Measurements from ENCODE around the gene STMN3.

Gene STMN3

GRCh38 chr20:63648190-63648589 lies 5.0 kb downstream of the STMN3 start:
- Histone ChIP-seq H3K27ac (ENCODE audit: insufficient read depth in 1 of 2, low read depth in 1 of 2, low read length in 2 of 2, poor library complexity in 1 of 2, severe bottlenecking in 2 of 2) (no peak overlapping the region), H3K4me1 (ENCODE audit: control extremely low read depth in 1 of 4, control insufficient read depth in 4 of 4, insufficient read depth in 4 of 4, low read length in 3 of 4) (peaks cover 0 to 21% (median 14%) of the 10 kb centered on the region in 4 experiments), H3K4me3 (ENCODE audit: control insufficient read depth in 1 of 7, extremely low read depth in 1 of 7, insufficient read depth in 4 of 7, low read depth in 2 of 7, low read length in 6 of 7) (no peak overlapping the region), H3K27me3 (replicated peaks in 2 of 5; ENCODE audit: control insufficient read depth in 4 of 5, insufficient read depth in 5 of 5, low read length in 4 of 5) (no peaks in the 10 kb centered on the region), H3K9me3 (ENCODE audit: control extremely low read depth in 1 of 5, control insufficient read depth in 4 of 5, insufficient read depth in 2 of 5, low read depth in 1 of 5, low read length in 4 of 5) (no peaks in the 10 kb centered on the region), H3K36me3 (ENCODE audit: control insufficient read depth in 4 of 4, insufficient read depth in 4 of 4, low read length in 3 of 4) (peaks cover 0 to 20% (median 8%) of the 10 kb centered on the region in 4 experiments)
- DNase-seq, result no peak
- 80% methylated on average over 1 of the region's 6 CpGs for WGBS (ENCODE audit: insufficient coverage)
- POLR2A ChIA-PET, result no interaction called here
- CTCF ChIA-PET, result interaction anchor here (1.0 kb wide), 1 partner anchor 9 kb away, joined by 3 read pairs; no protein-coding TSS in a partner anchor

GRCh38 chr20:63645218-63645617 lies 8.0 kb downstream of the STMN3 start:
- Histone ChIP-seq H3K9me3 (ENCODE audit: control extremely low read depth in 1 of 5, control insufficient read depth in 4 of 5, insufficient read depth in 2 of 5, low read depth in 1 of 5, low read length in 4 of 5) (no peaks in the 10 kb centered on the region), H3K36me3 (ENCODE audit: control insufficient read depth in 4 of 4, insufficient read depth in 4 of 4, low read length in 3 of 4) (peaks cover 0 to 20% (median 8%) of the 10 kb centered on the region in 4 experiments), H3K4me1 (ENCODE audit: control extremely low read depth in 1 of 4, control insufficient read depth in 4 of 4, insufficient read depth in 4 of 4, low read length in 3 of 4) (peaks cover 0 to 22% (median 18%) of the 10 kb centered on the region in 4 experiments), H3K27ac (ENCODE audit: insufficient read depth in 1 of 2, low read depth in 1 of 2, low read length in 2 of 2, poor library complexity in 1 of 2, severe bottlenecking in 2 of 2) (no peak overlapping the region), H3K27me3 (replicated peaks in 2 of 5; ENCODE audit: control insufficient read depth in 4 of 5, insufficient read depth in 5 of 5, low read length in 4 of 5) (no peaks in the 10 kb centered on the region), H3K4me3 (ENCODE audit: control insufficient read depth in 1 of 7, extremely low read depth in 1 of 7, insufficient read depth in 4 of 7, low read depth in 2 of 7, low read length in 6 of 7) (no peak overlapping the region)
- no peak for DNase-seq
- whole genome bisulfite sequencing (ENCODE audit: insufficient coverage), result 80% methylated on average over 4 of the region's 4 CpGs
- CTCF ChIA-PET, result interaction anchor here (0.5 to 1.0 kb wide), 2 partner anchors 11 to 141 kb away, joined by 3 to 5 read pairs; no protein-coding TSS in a partner anchor
- POLR2A ChIA-PET, result no interaction called here

GRCh38 chr20:63643946-63644345 lies 9.3 kb downstream of the STMN3 start:
- no peak overlapping the region for H3K4me3 ChIP-seq (ENCODE audit: control insufficient read depth in 1 of 7, extremely low read depth in 1 of 7, insufficient read depth in 4 of 7, low read depth in 2 of 7, low read length in 6 of 7)
- ChIA-PET CTCF (interaction anchor here (1.4 kb wide), 1 partner anchor 107 kb away, joined by 3 read pairs; the partner anchor contains the start of gene PTK6), POLR2A (no interaction called here)
- WGBS (ENCODE audit: insufficient coverage), result 99% methylated on average over 12 of the region's 15 CpGs
- H3K36me3 ChIP-seq (ENCODE audit: control insufficient read depth in 4 of 4, insufficient read depth in 4 of 4, low read length in 3 of 4), result peaks cover 0 to 18% (median 8%) of the 10 kb centered on the region in 4 experiments
- H3K9me3 ChIP-seq (ENCODE audit: control extremely low read depth in 1 of 5, control insufficient read depth in 4 of 5, insufficient read depth in 2 of 5, low read depth in 1 of 5, low read length in 4 of 5), result no peaks in the 10 kb centered on the region
- DNase-seq, result no peak
- H3K27me3 ChIP-seq (replicated peaks in 2 of 5; ENCODE audit: control insufficient read depth in 4 of 5, insufficient read depth in 5 of 5, low read length in 4 of 5), result no peaks in the 10 kb centered on the region
- H3K4me1 ChIP-seq (ENCODE audit: control extremely low read depth in 1 of 4, control insufficient read depth in 4 of 4, insufficient read depth in 4 of 4, low read length in 3 of 4), result peaks cover 0 to 34% (median 30%) of the 10 kb centered on the region in 4 experiments
- no peak overlapping the region for H3K27ac ChIP-seq (ENCODE audit: insufficient read depth in 1 of 2, low read depth in 1 of 2, low read length in 2 of 2, poor library complexity in 1 of 2, severe bottlenecking in 2 of 2)

- no peaks in the 10 kb centered on the region for H3K27me3 ChIP-seq (replicated peaks in 2 of 5; ENCODE audit: control insufficient read depth in 4 of 5, insufficient read depth in 5 of 5, low read length in 4 of 5)
- WGBS (ENCODE audit: insufficient coverage), result 100% methylated on average over 7 of the region's 10 CpGs
- H3K27ac ChIP-seq (ENCODE audit: insufficient read depth in 1 of 2, low read depth in 1 of 2, low read length in 2 of 2, poor library complexity in 1 of 2, severe bottlenecking in 2 of 2), result no peak overlapping the region
- H3K36me3 ChIP-seq (ENCODE audit: control insufficient read depth in 4 of 4, insufficient read depth in 4 of 4, low read length in 3 of 4), result peaks cover 0 to 14% (median 8%) of the 10 kb centered on the region in 4 experiments
- POLR2A ChIA-PET, result no interaction called here
- H3K9me3 ChIP-seq (ENCODE audit: control extremely low read depth in 1 of 5, control insufficient read depth in 4 of 5, insufficient read depth in 2 of 5, low read depth in 1 of 5, low read length in 4 of 5), result no peaks in the 10 kb centered on the region
- no peak overlapping the region for H3K4me3 ChIP-seq (ENCODE audit: control insufficient read depth in 1 of 7, extremely low read depth in 1 of 7, insufficient read depth in 4 of 7, low read depth in 2 of 7, low read length in 6 of 7)
- DNase-seq, result no peak
- H3K4me1 ChIP-seq (ENCODE audit: control extremely low read depth in 1 of 4, control insufficient read depth in 4 of 4, insufficient read depth in 4 of 4, low read length in 3 of 4), result peaks cover 0 to 36% (median 33%) of the 10 kb centered on the region in 4 experiments
- CTCF ChIA-PET, result interaction anchor here (1.4 to 2.5 kb wide), 2 partner anchors 9 to 106 kb away, joined by 3 to 17 read pairs; partner anchors contain the start of genes PTK6 and STMN3
Observed at GRCh38 chr20:63643499-63643898, 9.7 kb downstream of the STMN3 start.

GRCh38 chr20:63642527-63643247 lies 10.5 kb downstream of the STMN3 start:
- no peak for DNase-seq
- Histone ChIP-seq H3K27ac (ENCODE audit: insufficient read depth in 1 of 2, low read depth in 1 of 2, low read length in 2 of 2, poor library complexity in 1 of 2, severe bottlenecking in 2 of 2) (no peak overlapping the region), H3K9me3 (ENCODE audit: control extremely low read depth in 1 of 5, control insufficient read depth in 4 of 5, insufficient read depth in 2 of 5, low read depth in 1 of 5, low read length in 4 of 5) (no peaks in the 10 kb centered on the region), H3K4me1 (ENCODE audit: control extremely low read depth in 1 of 4, control insufficient read depth in 4 of 4, insufficient read depth in 4 of 4, low read length in 3 of 4) (peaks cover 0 to 40% (median 38%) of the 10 kb centered on the region in 4 experiments), H3K4me3 (ENCODE audit: control insufficient read depth in 1 of 7, extremely low read depth in 1 of 7, insufficient read depth in 4 of 7, low read depth in 2 of 7, low read length in 6 of 7) (peak overlapping the region in 6 of 7 experiments; percentile 19 to 63 (median 44)), H3K27me3 (replicated peaks in 2 of 5; ENCODE audit: control insufficient read depth in 4 of 5, insufficient read depth in 5 of 5, low read length in 4 of 5) (no peaks in the 10 kb centered on the region), H3K36me3 (ENCODE audit: control insufficient read depth in 4 of 4, insufficient read depth in 4 of 4, low read length in 3 of 4) (peaks cover 0 to 11% (median 7%) of the 10 kb centered on the region in 4 experiments)
- ChIA-PET CTCF (interaction anchor here (1.0 to 2.5 kb wide), 8 partner anchors 10 to 105 kb away, joined by 3 to 17 read pairs (median 5); partner anchors contain the start of genes PTK6 and STMN3), POLR2A (interaction anchor here (0.6 to 1.5 kb wide), 5 partner anchors 10 to 38 kb away, joined by 3 to 8 read pairs (median 4); partner anchors contain the start of genes RTEL1 and STMN3)
- 54% methylated on average over 25 of the region's 29 CpGs for WGBS (ENCODE audit: insufficient coverage)

GRCh38 chr20:63641792-63642523 lies 11.3 kb downstream of the STMN3 start:
- DNase-seq, result peak; percentile 88 to 95 (median 93)
- ChIA-PET POLR2A (interaction anchor here (0.6 to 1.5 kb wide), 6 partner anchors 12 to 104 kb away, joined by 3 to 8 read pairs (median 3); partner anchors contain the start of genes GMEB2, RTEL1 and STMN3), CTCF (interaction anchor here (0.8 to 2.5 kb wide), 13 partner anchors 10 to 332 kb away, joined by 3 to 17 read pairs (median 4); partner anchors contain the start of genes PTK6, RTEL1 and STMN3)
- H3K27ac ChIP-seq (ENCODE audit: insufficient read depth in 1 of 2, low read depth in 1 of 2, low read length in 2 of 2, poor library complexity in 1 of 2, severe bottlenecking in 2 of 2), result no peak overlapping the region
- H3K4me1 ChIP-seq (ENCODE audit: control extremely low read depth in 1 of 4, control insufficient read depth in 4 of 4, insufficient read depth in 4 of 4, low read length in 3 of 4), result peaks cover 2 to 46% (median 40%) of the 10 kb centered on the region in 4 experiments
- peak overlapping the region in 6 of 7 experiments; percentile 32 to 79 (median 70) for H3K4me3 ChIP-seq (ENCODE audit: control insufficient read depth in 1 of 7, extremely low read depth in 1 of 7, insufficient read depth in 4 of 7, low read depth in 2 of 7, low read length in 6 of 7)
- H3K36me3 ChIP-seq (ENCODE audit: control insufficient read depth in 4 of 4, insufficient read depth in 4 of 4, low read length in 3 of 4), result peaks cover 0 to 11% (median 7%) of the 10 kb centered on the region in 4 experiments
- no peaks in the 10 kb centered on the region for H3K27me3 ChIP-seq (replicated peaks in 2 of 5; ENCODE audit: control insufficient read depth in 4 of 5, insufficient read depth in 5 of 5, low read length in 4 of 5)
- no peaks in the 10 kb centered on the region for H3K9me3 ChIP-seq (ENCODE audit: control extremely low read depth in 1 of 5, control insufficient read depth in 4 of 5, insufficient read depth in 2 of 5, low read depth in 1 of 5, low read length in 4 of 5)
- WGBS (ENCODE audit: insufficient coverage), result 5% methylated on average over 65 of the region's 86 CpGs

All from common myeloid progenitor, CD34-positive (primary cell).